K562 treated with DMSO at 1 percent for 24 hours (cell line): Measurements from ENCODE around the gene PRDM4. TPM values are rescaled to one million over a fixed set of nuclear protein-coding genes. Genes with fewer than 3 reads are reported as not detected.

Experiments
- total RNA-seq: library from RNA; unstranded; fragments of 300-600 nt; gene quantifications from 2 replicates; pipeline ENCODE4 v1.2.3, GENCODE V29; 2022; ENCODE audit warnings: low read depth; ENCODE audit not compliant: insufficient read depth

The PRDM4 gene
- 14.1 and 15.3 TPM in 2 replicates for total RNA-seq

GRCh38 chr12:107760809-107761501 is at the start of gene PRDM4:
Gene PRDM4, minus strand, starts transcription at chr12:107761137. Its CDS starts 622 bp downstream, at chr12:107760515.

GRCh38 chr12:107774349-107775029 is 13.6 kb upstream of the PRDM4 start, which contains the start of gene ASCL4:
Gene ASCL4, plus strand, starts transcription at chr12:107774704. Its CDS starts 515 bp downstream, at chr12:107775219.

GRCh38 chr12:107685360-107686248 is 75.3 kb downstream of the PRDM4 start, which contains the start of gene PWP1:
Gene PWP1, plus strand, starts transcription at chr12:107685799. Its CDS starts 101 bp downstream, at chr12:107685900.

Other genes with a start within 250 kb of the PRDM4 start
- gene PWP1, start 75.3 kb downstream of the PRDM4 start, total RNA-seq: 21.1 and 24.1 TPM in 2 replicates
- not detected in 2 replicates for gene ASCL4, start 13.6 kb upstream of the PRDM4 start, total RNA-seq